ENCODE results near the gene SLFN12L. TPM values are rescaled to one million over a fixed set of nuclear protein-coding genes. Genes with fewer than 3 reads are reported as not detected.

Gene SLFN12L
- polyA plus RNA-seq, 1 donor (not counting 4 experiments of a cell fraction or from before 2014, with no cell fraction given), result 0.09 TPM

DNA sequence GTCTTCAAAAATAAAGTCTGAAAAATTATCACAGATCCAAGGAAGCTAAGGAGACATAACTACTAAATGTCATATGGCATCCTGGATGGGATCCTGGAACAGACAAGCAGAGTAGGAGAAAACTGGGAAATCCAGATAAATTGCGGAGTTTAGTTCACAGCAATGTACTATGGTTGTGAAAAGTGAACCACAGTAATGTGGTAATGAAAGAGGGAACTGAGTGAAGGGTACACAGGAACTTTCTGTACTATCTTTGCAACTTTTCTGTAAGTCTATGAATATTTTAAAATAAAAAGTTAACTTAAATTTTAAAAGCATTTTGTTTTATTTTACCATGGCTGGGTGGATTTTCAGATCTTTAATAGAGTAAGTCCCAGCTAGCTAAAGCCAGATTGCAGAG lies 16.3 kb downstream of the SLFN12L start:
- Histone ChIP-seq H3K9me3 (ENCODE audit: control insufficient read depth, low read depth, low read length) (no peaks in the 10 kb centered on the region), H3K27ac (ENCODE audit: control insufficient read depth, insufficient read depth, low read length) (no peak overlapping the region), H3K79me2 (ENCODE audit: control insufficient read depth, insufficient read depth, low read length) (no peaks in the 10 kb centered on the region), H3K9me1 (ENCODE audit: control insufficient read depth, extremely low read depth, insufficient read depth, low read length) (no peaks in the 10 kb centered on the region), H3K9ac (ENCODE audit: control insufficient read depth, extremely low read depth, insufficient read depth, low read length) (no peak overlapping the region), H3K4me1 (ENCODE audit: control insufficient read depth, extremely low read depth, insufficient read depth, low read length) (peaks cover 10% of the 10 kb centered on the region), H3K36me3 (ENCODE audit: control insufficient read depth in 2 of 2, extremely low read depth in 1 of 2, insufficient read depth in 2 of 2, low read length in 2 of 2) (no peaks in the 10 kb centered on the region), H4K20me1 (ENCODE audit: control insufficient read depth, extremely low read depth, insufficient read depth, low read length) (no peaks in the 10 kb centered on the region), H3K4me3 (ENCODE audit: control insufficient read depth in 2 of 3, extremely low read depth in 1 of 3, insufficient read depth in 2 of 3, low read depth in 1 of 3, low read length in 3 of 3) (no peak overlapping the region), H3K27me3 (ENCODE audit: control insufficient read depth, extremely low read depth, insufficient read depth, low read length) (peaks cover 4% of the 10 kb centered on the region), H3K4me2 (ENCODE audit: control insufficient read depth, extremely low read depth, insufficient read depth, low read depth, low read length) (no peak overlapping the region), H2AFZ (ENCODE audit: control insufficient read depth, low read length) (peak overlapping the region; percentile 22)
- TF ChIP-seq, protein P1, sequence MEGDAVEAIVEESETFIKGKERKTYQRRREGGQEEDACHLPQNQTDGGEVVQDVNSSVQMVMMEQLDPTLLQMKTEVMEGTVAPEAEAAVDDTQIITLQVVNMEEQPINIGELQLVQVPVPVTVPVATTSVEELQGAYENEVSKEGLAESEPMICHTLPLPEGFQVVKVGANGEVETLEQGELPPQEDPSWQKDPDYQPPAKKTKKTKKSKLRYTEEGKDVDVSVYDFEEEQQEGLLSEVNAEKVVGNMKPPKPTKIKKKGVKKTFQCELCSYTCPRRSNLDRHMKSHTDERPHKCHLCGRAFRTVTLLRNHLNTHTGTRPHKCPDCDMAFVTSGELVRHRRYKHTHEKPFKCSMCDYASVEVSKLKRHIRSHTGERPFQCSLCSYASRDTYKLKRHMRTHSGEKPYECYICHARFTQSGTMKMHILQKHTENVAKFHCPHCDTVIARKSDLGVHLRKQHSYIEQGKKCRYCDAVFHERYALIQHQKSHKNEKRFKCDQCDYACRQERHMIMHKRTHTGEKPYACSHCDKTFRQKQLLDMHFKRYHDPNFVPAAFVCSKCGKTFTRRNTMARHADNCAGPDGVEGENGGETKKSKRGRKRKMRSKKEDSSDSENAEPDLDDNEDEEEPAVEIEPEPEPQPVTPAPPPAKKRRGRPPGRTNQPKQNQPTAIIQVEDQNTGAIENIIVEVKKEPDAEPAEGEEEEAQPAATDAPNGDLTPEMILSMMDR (optimal IDR thresholded peaks at IDR 0.05 in 1 of 3, IDR thresholded peaks at IDR 0.05 in 1 of 3, conservative IDR thresholded peaks at IDR 0.05 in 1 of 3; ENCODE audit: extremely low read depth in 1 of 3, insufficient read depth in 2 of 3, low read length in 3 of 3), result no peak
- no peak for TF ChIP-seq EZH2 (IDR thresholded peaks at IDR 0.05; ENCODE audit: low read length)
- no peak for FAIRE-seq
- dilution Hi-C loops (cut with MboI; ENCODE audit: extremely low pct_ligation_motif_present, low sequenced_read_pairs), result loop anchor here (10.0 kb wide), 1 partner anchor 206 kb away; no protein-coding TSS in a partner anchor
- DNase-seq (ENCODE audit: low read depth, low spot score), result no peak

DNA sequence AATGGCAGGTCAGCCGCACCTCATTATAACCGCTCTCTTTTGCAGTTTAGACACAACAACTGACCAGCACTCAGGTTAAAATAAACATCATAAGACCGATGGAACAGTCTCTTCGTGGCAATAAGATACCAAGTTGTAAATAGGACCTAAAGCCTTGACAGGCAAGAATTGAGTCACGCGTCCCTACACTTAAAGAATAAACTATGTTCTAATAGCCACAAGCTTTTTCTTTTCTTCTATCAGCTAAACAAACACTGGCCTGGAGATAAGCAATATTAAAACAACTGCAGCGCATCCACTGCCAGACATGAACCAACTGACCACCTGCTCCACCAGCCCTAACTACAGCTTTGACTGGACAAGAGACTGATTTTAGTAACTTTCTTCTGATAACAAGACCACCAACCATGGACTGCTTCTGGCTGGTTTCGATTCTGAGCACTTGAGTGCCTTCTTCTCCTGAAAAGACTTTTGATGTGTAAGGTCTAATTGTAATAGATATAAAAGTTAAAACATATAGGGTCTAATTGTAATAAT lies 17.5 kb downstream of the SLFN12L start:
- Histone ChIP-seq H3K27me3 (ENCODE audit: control insufficient read depth, extremely low read depth, insufficient read depth, low read length) (peaks cover 11% of the 10 kb centered on the region), H3K4me1 (ENCODE audit: control insufficient read depth, extremely low read depth, insufficient read depth, low read length) (peaks cover 10% of the 10 kb centered on the region), H3K79me2 (ENCODE audit: control insufficient read depth, insufficient read depth, low read length) (no peaks in the 10 kb centered on the region), H3K36me3 (ENCODE audit: control insufficient read depth in 2 of 2, extremely low read depth in 1 of 2, insufficient read depth in 2 of 2, low read length in 2 of 2) (no peaks in the 10 kb centered on the region), H2AFZ (ENCODE audit: control insufficient read depth, low read length) (no peak overlapping the region), H4K20me1 (ENCODE audit: control insufficient read depth, extremely low read depth, insufficient read depth, low read length) (no peaks in the 10 kb centered on the region), H3K9ac (ENCODE audit: control insufficient read depth, extremely low read depth, insufficient read depth, low read length) (no peak overlapping the region), H3K9me3 (ENCODE audit: control insufficient read depth, low read depth, low read length) (no peaks in the 10 kb centered on the region), H3K27ac (ENCODE audit: control insufficient read depth, insufficient read depth, low read length) (no peak overlapping the region), H3K4me2 (ENCODE audit: control insufficient read depth, extremely low read depth, insufficient read depth, low read depth, low read length) (peak overlapping the region; percentile 13), H3K9me1 (ENCODE audit: control insufficient read depth, extremely low read depth, insufficient read depth, low read length) (no peaks in the 10 kb centered on the region), H3K4me3 (ENCODE audit: control insufficient read depth in 2 of 3, extremely low read depth in 1 of 3, insufficient read depth in 2 of 3, low read depth in 1 of 3, low read length in 3 of 3) (no peak overlapping the region)
- FAIRE-seq (no peak), DNase-seq (ENCODE audit: low read depth, low spot score) (no peak)
- dilution Hi-C loops (cut with MboI; ENCODE audit: extremely low pct_ligation_motif_present, low sequenced_read_pairs), result loop anchor here (10.0 kb wide), 1 partner anchor 205 kb away; no protein-coding TSS in a partner anchor
- TF ChIP-seq, protein P1 (optimal IDR thresholded peaks at IDR 0.05 in 1 of 3, IDR thresholded peaks at IDR 0.05 in 1 of 3, conservative IDR thresholded peaks at IDR 0.05 in 1 of 3; ENCODE audit: extremely low read depth in 1 of 3, insufficient read depth in 2 of 3, low read length in 3 of 3), result no peak
- no peak for TF ChIP-seq EZH2 (IDR thresholded peaks at IDR 0.05; ENCODE audit: low read length)

Data from keratinocyte (primary cell).